ENCODE results near the gene SLC6A3. TPM values are rescaled to one million over a fixed set of nuclear protein-coding genes. Genes with fewer than 3 reads are reported as not detected.

The SLC6A3 gene
- polyA plus RNA-seq (2013, experiment 1 of 2) = 0.15 TPM
- 0.11 TPM for polyA plus RNA-seq (2013, experiment 2 of 2)

- Histone ChIP-seq H4K8ac (ENCODE audit: low read depth, low read length) (no peak within 1 kb of the TSS), H3K27ac (ENCODE audit: low read depth, low read length) (no peak within 1 kb of the TSS), H2AK5ac (ENCODE audit: low read length) (no peak within 1 kb of the TSS), H3K4ac (ENCODE audit: low read depth, low read length) (no peak within 1 kb of the TSS), H3K4me1 (ENCODE audit: control insufficient read depth, low read depth, low read length) (no peaks in the 10 kb centered on the region), H2BK15ac (replicated peaks; ENCODE audit: low read depth) (no peak within 1 kb of the TSS), H3K23ac (ENCODE audit: low read length) (no peak within 1 kb of the TSS), H3K9ac (ENCODE audit: low read length) (peak within 1 kb of the TSS; percentile 2), H2BK120ac (ENCODE audit: low read depth, low read length) (no peak within 1 kb of the TSS), H3K4me3 (ENCODE audit: low read length) (no peak within 1 kb of the TSS), H3K27me3 (ENCODE audit: insufficient read depth, low read length, poor library complexity) (peaks cover 35% of the 10 kb centered on the region), H3K18ac (ENCODE audit: low read length) (no peak within 1 kb of the TSS), H3K79me1 (ENCODE audit: low read length) (no peaks in the 10 kb centered on the region), H3K79me2 (ENCODE audit: control insufficient read depth, insufficient read depth, low read length) (no peaks in the 10 kb centered on the region), H4K5ac (ENCODE audit: low read length) (no peak within 1 kb of the TSS), H3K4me2 (ENCODE audit: low read length) (peak within 1 kb of the TSS; percentile 36), H3K36me3 (ENCODE audit: control insufficient read depth, insufficient read depth, low read length) (no peaks in the 10 kb centered on the region), H2BK5ac (ENCODE audit: low read length) (no peak within 1 kb of the TSS), H3K56ac (ENCODE audit: low read length) (peak within 1 kb of the TSS; percentile 56)
- WGBS (ENCODE audit: extremely low coverage, insufficient coverage, low lambda C conversion rate) = no CpG with 5 or more reads among the region's 52 CpGs
- peak; percentile 81 for DNase-seq
Observed at GRCh38 chr5:1445313-1445688, at the start of gene SLC6A3. Gene SLC6A3 (minus strand): TSS chr5:1445440. CDS start chr5:1443197, 2,243 bp downstream.

- Histone ChIP-seq H3K9ac (ENCODE audit: low read length) (no peak overlapping the region), H3K18ac (ENCODE audit: low read length) (no peak overlapping the region), H3K36me3 (ENCODE audit: control insufficient read depth, insufficient read depth, low read length) (peaks cover 5% of the 10 kb centered on the region), H2BK5ac (ENCODE audit: low read length) (no peak overlapping the region), H4K8ac (ENCODE audit: low read depth, low read length) (no peak overlapping the region), H2AK5ac (ENCODE audit: low read length) (no peak overlapping the region), H3K79me1 (ENCODE audit: low read length) (peaks cover 18% of the 10 kb centered on the region), H3K79me2 (ENCODE audit: control insufficient read depth, insufficient read depth, low read length) (peaks cover 13% of the 10 kb centered on the region), H2BK15ac (replicated peaks; ENCODE audit: low read depth) (no peak overlapping the region), H2BK120ac (ENCODE audit: low read depth, low read length) (no peak overlapping the region), H3K27ac (ENCODE audit: low read depth, low read length) (no peak overlapping the region), H3K4me2 (ENCODE audit: low read length) (no peak overlapping the region), H3K4me3 (ENCODE audit: low read length) (no peak overlapping the region), H3K56ac (ENCODE audit: low read length) (no peak overlapping the region), H4K5ac (ENCODE audit: low read length) (no peak overlapping the region), H3K27me3 (ENCODE audit: insufficient read depth, low read length, poor library complexity) (no peaks in the 10 kb centered on the region), H3K4ac (ENCODE audit: low read depth, low read length) (no peak overlapping the region), H3K23ac (ENCODE audit: low read length) (no peak overlapping the region), H3K4me1 (ENCODE audit: control insufficient read depth, low read depth, low read length) (no peaks in the 10 kb centered on the region)
- whole genome bisulfite sequencing (ENCODE audit: extremely low coverage, insufficient coverage, low lambda C conversion rate) = no CpG with 5 or more reads among the region's 12 CpGs
- DNase-seq = no peak
Observed at GRCh38 chr5:1493941-1494340, 48.7 kb upstream of the SLC6A3 start.

- Histone ChIP-seq H2AK5ac (ENCODE audit: low read length) (no peak overlapping the region), H3K79me1 (ENCODE audit: low read length) (peaks cover 13% of the 10 kb centered on the region), H3K27ac (ENCODE audit: low read depth, low read length) (no peak overlapping the region), H2BK120ac (ENCODE audit: low read depth, low read length) (no peak overlapping the region), H3K56ac (ENCODE audit: low read length) (no peak overlapping the region), H3K79me2 (ENCODE audit: control insufficient read depth, insufficient read depth, low read length) (peaks cover 8% of the 10 kb centered on the region), H3K4me1 (ENCODE audit: control insufficient read depth, low read depth, low read length) (no peaks in the 10 kb centered on the region), H4K8ac (ENCODE audit: low read depth, low read length) (no peak overlapping the region), H3K4ac (ENCODE audit: low read depth, low read length) (no peak overlapping the region), H3K4me2 (ENCODE audit: low read length) (no peak overlapping the region), H2BK15ac (replicated peaks; ENCODE audit: low read depth) (no peak overlapping the region), H3K9ac (ENCODE audit: low read length) (no peak overlapping the region), H3K36me3 (ENCODE audit: control insufficient read depth, insufficient read depth, low read length) (peaks cover 3% of the 10 kb centered on the region), H3K23ac (ENCODE audit: low read length) (no peak overlapping the region), H3K18ac (ENCODE audit: low read length) (no peak overlapping the region), H3K27me3 (ENCODE audit: insufficient read depth, low read length, poor library complexity) (no peaks in the 10 kb centered on the region), H2BK5ac (ENCODE audit: low read length) (no peak overlapping the region), H3K4me3 (ENCODE audit: low read length) (no peak overlapping the region), H4K5ac (ENCODE audit: low read length) (no peak overlapping the region)
- no CpG with 5 or more reads among the region's 16 CpGs for WGBS (ENCODE audit: extremely low coverage, insufficient coverage, low lambda C conversion rate)
- DNase-seq = no peak
Observed at GRCh38 chr5:1493413-1493812, 48.2 kb upstream of the SLC6A3 start.

GRCh38 chr5:1492757-1493156 lies 47.5 kb upstream of the SLC6A3 start:
- Histone ChIP-seq H3K79me2 (ENCODE audit: control insufficient read depth, insufficient read depth, low read length) (peaks cover 3% of the 10 kb centered on the region), H3K79me1 (ENCODE audit: low read length) (peaks cover 8% of the 10 kb centered on the region), H2BK15ac (replicated peaks; ENCODE audit: low read depth) (no peak overlapping the region), H3K27ac (ENCODE audit: low read depth, low read length) (no peak overlapping the region), H3K4me2 (ENCODE audit: low read length) (no peak overlapping the region), H2BK5ac (ENCODE audit: low read length) (no peak overlapping the region), H3K9ac (ENCODE audit: low read length) (no peak overlapping the region), H3K36me3 (ENCODE audit: control insufficient read depth, insufficient read depth, low read length) (peaks cover 2% of the 10 kb centered on the region), H3K27me3 (ENCODE audit: insufficient read depth, low read length, poor library complexity) (no peaks in the 10 kb centered on the region), H4K8ac (ENCODE audit: low read depth, low read length) (no peak overlapping the region), H2BK120ac (ENCODE audit: low read depth, low read length) (no peak overlapping the region), H3K4me3 (ENCODE audit: low read length) (no peak overlapping the region), H3K56ac (ENCODE audit: low read length) (no peak overlapping the region), H4K5ac (ENCODE audit: low read length) (no peak overlapping the region), H3K4me1 (ENCODE audit: control insufficient read depth, low read depth, low read length) (no peaks in the 10 kb centered on the region), H3K4ac (ENCODE audit: low read depth, low read length) (no peak overlapping the region), H3K23ac (ENCODE audit: low read length) (no peak overlapping the region), H3K18ac (ENCODE audit: low read length) (no peak overlapping the region), H2AK5ac (ENCODE audit: low read length) (no peak overlapping the region)
- WGBS (ENCODE audit: extremely low coverage, insufficient coverage, low lambda C conversion rate) = no CpG with 5 or more reads among the region's 12 CpGs
- DNase-seq = no peak

DNA sequence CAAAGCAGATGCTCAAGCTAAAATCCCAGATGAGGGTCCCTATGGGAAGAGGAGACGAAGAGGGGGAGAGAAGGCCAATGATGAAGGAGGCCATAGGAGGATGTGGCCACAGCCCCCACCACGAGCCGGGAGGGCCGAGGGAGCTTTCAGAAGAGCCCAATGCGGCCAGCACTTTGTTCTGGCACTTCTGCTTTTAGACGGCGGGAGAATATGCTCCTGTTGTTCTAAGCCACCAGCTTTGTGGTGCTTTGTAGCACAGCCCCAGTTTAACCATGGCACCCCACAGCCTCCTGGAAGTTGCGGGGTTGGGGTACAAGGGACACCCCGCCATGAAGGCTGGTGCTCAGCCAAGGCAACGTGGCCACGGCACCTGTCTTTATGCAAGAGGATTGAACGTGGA lies 45.1 kb upstream of the SLC6A3 start:
- H3K9ac ChIP-seq (ENCODE audit: low read length) = no peak overlapping the region
- no peaks in the 10 kb centered on the region for H3K79me2 ChIP-seq (ENCODE audit: control insufficient read depth, insufficient read depth, low read length)
- H3K4me3 ChIP-seq (ENCODE audit: low read length) = no peak overlapping the region
- no peaks in the 10 kb centered on the region for H3K27me3 ChIP-seq (ENCODE audit: insufficient read depth, low read length, poor library complexity)
- no peak overlapping the region for H2BK120ac ChIP-seq (ENCODE audit: low read depth, low read length)
- H3K4me2 ChIP-seq (ENCODE audit: low read length) = no peak overlapping the region
- H2AK5ac ChIP-seq (ENCODE audit: low read length) = no peak overlapping the region
- H4K8ac ChIP-seq (ENCODE audit: low read depth, low read length) = no peak overlapping the region
- no peak overlapping the region for H3K4ac ChIP-seq (ENCODE audit: low read depth, low read length)
- peaks cover 7% of the 10 kb centered on the region for H3K36me3 ChIP-seq (ENCODE audit: control insufficient read depth, insufficient read depth, low read length)
- no peaks in the 10 kb centered on the region for H3K79me1 ChIP-seq (ENCODE audit: low read length)
- WGBS (ENCODE audit: extremely low coverage, insufficient coverage, low lambda C conversion rate) = no CpG with 5 or more reads among the region's 12 CpGs
- H3K18ac ChIP-seq (ENCODE audit: low read length) = no peak overlapping the region
- no peak overlapping the region for H3K27ac ChIP-seq (ENCODE audit: low read depth, low read length)
- no peaks in the 10 kb centered on the region for H3K4me1 ChIP-seq (ENCODE audit: control insufficient read depth, low read depth, low read length)
- no peak overlapping the region for H2BK5ac ChIP-seq (ENCODE audit: low read length)
- H3K56ac ChIP-seq (ENCODE audit: low read length) = no peak overlapping the region
- H4K5ac ChIP-seq (ENCODE audit: low read length) = no peak overlapping the region
- no peak overlapping the region for H2BK15ac ChIP-seq (replicated peaks; ENCODE audit: low read depth)
- H3K23ac ChIP-seq (ENCODE audit: low read length) = no peak overlapping the region
- no peak for DNase-seq

- Histone ChIP-seq H3K79me1 (ENCODE audit: low read length) (no peaks in the 10 kb centered on the region), H4K8ac (ENCODE audit: low read depth, low read length) (no peak overlapping the region), H2BK5ac (ENCODE audit: low read length) (no peak overlapping the region), H3K4ac (ENCODE audit: low read depth, low read length) (no peak overlapping the region), H3K4me2 (ENCODE audit: low read length) (no peak overlapping the region), H3K4me1 (ENCODE audit: control insufficient read depth, low read depth, low read length) (no peaks in the 10 kb centered on the region), H4K5ac (ENCODE audit: low read length) (no peak overlapping the region), H3K27ac (ENCODE audit: low read depth, low read length) (no peak overlapping the region), H3K18ac (ENCODE audit: low read length) (no peak overlapping the region), H2BK120ac (ENCODE audit: low read depth, low read length) (no peak overlapping the region), H2AK5ac (ENCODE audit: low read length) (no peak overlapping the region), H3K4me3 (ENCODE audit: low read length) (no peak overlapping the region), H3K23ac (ENCODE audit: low read length) (no peak overlapping the region), H3K56ac (ENCODE audit: low read length) (no peak overlapping the region), H3K9ac (ENCODE audit: low read length) (no peak overlapping the region), H3K79me2 (ENCODE audit: control insufficient read depth, insufficient read depth, low read length) (no peaks in the 10 kb centered on the region), H3K27me3 (ENCODE audit: insufficient read depth, low read length, poor library complexity) (no peaks in the 10 kb centered on the region), H2BK15ac (replicated peaks; ENCODE audit: low read depth) (no peak overlapping the region), H3K36me3 (ENCODE audit: control insufficient read depth, insufficient read depth, low read length) (peaks cover 7% of the 10 kb centered on the region)
- DNase-seq = no peak
- WGBS (ENCODE audit: extremely low coverage, insufficient coverage, low lambda C conversion rate) = no CpG with 5 or more reads among the region's 18 CpGs
Observed at GRCh38 chr5:1489754-1490153, 44.5 kb upstream of the SLC6A3 start.

Measured in mesendoderm (in vitro differentiated cells).